ENCODE data around the gene MAGEB16.

DNA sequence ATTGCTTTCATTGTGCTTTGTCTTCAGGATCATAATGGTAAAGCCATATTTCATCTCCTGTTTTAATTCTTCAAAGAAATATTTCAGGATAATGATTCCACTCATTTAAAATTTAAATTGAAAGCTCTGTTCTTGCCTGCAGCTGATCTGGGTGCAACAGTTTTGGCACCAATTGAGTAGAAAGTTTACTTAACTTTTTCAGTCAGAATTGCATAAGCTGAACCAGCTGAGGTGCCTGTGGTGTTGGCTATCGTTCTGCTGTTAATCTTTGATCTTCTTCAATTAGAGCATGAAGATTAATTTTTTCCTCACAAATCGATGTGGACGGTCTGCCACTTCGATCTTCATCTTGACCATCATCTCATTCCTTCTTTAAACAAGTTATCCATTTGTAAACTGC is 49.6 kb downstream of the MAGEB16 start:
- TF ChIP-seq, protein P1, sequence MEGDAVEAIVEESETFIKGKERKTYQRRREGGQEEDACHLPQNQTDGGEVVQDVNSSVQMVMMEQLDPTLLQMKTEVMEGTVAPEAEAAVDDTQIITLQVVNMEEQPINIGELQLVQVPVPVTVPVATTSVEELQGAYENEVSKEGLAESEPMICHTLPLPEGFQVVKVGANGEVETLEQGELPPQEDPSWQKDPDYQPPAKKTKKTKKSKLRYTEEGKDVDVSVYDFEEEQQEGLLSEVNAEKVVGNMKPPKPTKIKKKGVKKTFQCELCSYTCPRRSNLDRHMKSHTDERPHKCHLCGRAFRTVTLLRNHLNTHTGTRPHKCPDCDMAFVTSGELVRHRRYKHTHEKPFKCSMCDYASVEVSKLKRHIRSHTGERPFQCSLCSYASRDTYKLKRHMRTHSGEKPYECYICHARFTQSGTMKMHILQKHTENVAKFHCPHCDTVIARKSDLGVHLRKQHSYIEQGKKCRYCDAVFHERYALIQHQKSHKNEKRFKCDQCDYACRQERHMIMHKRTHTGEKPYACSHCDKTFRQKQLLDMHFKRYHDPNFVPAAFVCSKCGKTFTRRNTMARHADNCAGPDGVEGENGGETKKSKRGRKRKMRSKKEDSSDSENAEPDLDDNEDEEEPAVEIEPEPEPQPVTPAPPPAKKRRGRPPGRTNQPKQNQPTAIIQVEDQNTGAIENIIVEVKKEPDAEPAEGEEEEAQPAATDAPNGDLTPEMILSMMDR (IDR thresholded peaks at IDR 0.05), result no peak
- no peak for TF ChIP-seq POLR2AphosphoS5 (IDR thresholded peaks at IDR 0.05)

Data from breast epithelium (tissue), 3 donors.